IMR-90 (cell line): ENCODE data around the gene PRM2. TPM values are rescaled to one million over a fixed set of nuclear protein-coding genes. Genes with fewer than 3 reads are reported as not detected.

Source experiments
- ATAC-seq: fragments of 200-7000 bp; cut with Tn5 transposase; 2 replicates; pipeline ENCODE4 v1.9.1; 2020; ENCODE audit warnings: low read depth, mild to moderate bottlenecking, moderate library complexity
- BruUV-seq: library from RNA; stranded (reverse); fragments of 400-500 nt; replicated peaks from 2 replicates; lab custom pipeline; 2021; lab: Mats Ljungman, UMichigan
- CTCF ChIA-PET: fragments of 300-600 bp; formaldehyde crosslinking; extraction: SDS; loops from one replicate; lab custom pipeline; 2021; ENCODE audit warnings: antibody characterized with exemption; lab: Yijun Ruan, JAX
- POLR2A ChIA-PET: fragments of 300-600 bp; sonication (Branson Sonifier 250); formaldehyde crosslinking; loops from one replicate; lab custom pipeline; 2022; ENCODE audit warnings: antibody characterized with exemption; ENCODE audit not compliant: unreplicated experiment; lab: Charles Lee
- DNase-seq: peaks from one replicate; pipeline ENCODE4 v3.0.0; 2013
- H2AFZ ChIP-seq: replicated peaks from 2 replicates; pipeline ENCODE3; 2013; ENCODE audit warnings: low read length, mild to moderate bottlenecking; ENCODE audit not compliant: poor library complexity
- H2AK5ac ChIP-seq: 2 replicates; pipeline ENCODE4 v1.6.1; 2013; ENCODE audit warnings: low read depth, low read length, inconsistent platforms
- H2AK9ac ChIP-seq: replicated peaks from 2 replicates; pipeline ENCODE3; 2013; ENCODE audit warnings: mild to moderate bottlenecking, low read depth, low read length, moderate library complexity; ENCODE audit not compliant: poor library complexity
- H2BK120ac ChIP-seq: 2 replicates; pipeline ENCODE4 v1.6.1; 2013; ENCODE audit warnings: low read depth, low read length, inconsistent platforms
- H2BK15ac ChIP-seq: 3 replicates; pipeline ENCODE4 v1.6.1; 2013; ENCODE audit warnings: low read depth, low read length, inconsistent platforms
- H2BK20ac ChIP-seq: 2 replicates; pipeline ENCODE4 v1.6.1; 2013; ENCODE audit warnings: low read depth, mild to moderate bottlenecking, inconsistent platforms, low read length, moderate library complexity
- H2BK5ac ChIP-seq: 2 replicates; pipeline ENCODE4 v1.6.1; 2013; ENCODE audit warnings: mild to moderate bottlenecking, low read depth, low read length, inconsistent platforms; ENCODE audit not compliant: poor library complexity, severe bottlenecking
- H3K14ac ChIP-seq: replicated peaks from 2 replicates; pipeline ENCODE4 v1.6.1; 2013; ENCODE audit warnings: low read depth, low read length, inconsistent platforms
- H3K18ac ChIP-seq: 2 replicates; pipeline ENCODE4 v1.6.1; 2013; ENCODE audit warnings: low read depth, low read length, control low read depth
- H3K23ac ChIP-seq: 2 replicates; pipeline ENCODE4 v1.6.1; 2013; ENCODE audit warnings: low read depth, low read length, inconsistent platforms
- H3K27ac ChIP-seq: 2 replicates; pipeline ENCODE4 v1.5.1; 2013; ENCODE audit warnings: mild to moderate bottlenecking, control low read depth, low read length; ENCODE audit not compliant: insufficient read depth
- H3K27me3 ChIP-seq: 2 replicates; pipeline ENCODE4 v1.6.1; 2013; ENCODE audit warnings: low read length; ENCODE audit not compliant: control insufficient read depth, insufficient read depth
- H3K36me3 ChIP-seq: 2 replicates; pipeline ENCODE4 v1.6.1; 2013; ENCODE audit warnings: low read length, mixed read lengths; ENCODE audit not compliant: control insufficient read depth, insufficient read depth
- H3K4ac ChIP-seq: 2 replicates; pipeline ENCODE4 v1.6.1; 2013; ENCODE audit warnings: low read depth, low read length, inconsistent platforms
- H3K4me1 ChIP-seq: 2 replicates; pipeline ENCODE4 v1.6.1; 2013; ENCODE audit warnings: low read length, mixed read lengths; ENCODE audit not compliant: control insufficient read depth, insufficient read depth
- H3K4me2 ChIP-seq: 2 replicates; pipeline ENCODE4 v1.6.1; 2013; ENCODE audit warnings: low read depth, mild to moderate bottlenecking, control low read depth, low read length, moderate library complexity
- H3K4me3 ChIP-seq: 2 replicates; pipeline ENCODE4 v1.5.1; 2013; ENCODE audit warnings: low read depth, mild to moderate bottlenecking, control low read depth, low read length, moderate library complexity; ENCODE audit not compliant: insufficient read depth
- H3K56ac ChIP-seq: 2 replicates; pipeline ENCODE4 v1.6.1; 2013; ENCODE audit warnings: low read length, inconsistent platforms; ENCODE audit not compliant: insufficient read depth; ENCODE audit errors: extremely low read depth
- H3K79me1 ChIP-seq, 2 experiments: 2 replicates each; pipeline ENCODE4 v1.6.1; 2013; ENCODE audit warnings: low read length in 2 of 2, inconsistent platforms in 1 of 2, low read depth in 1 of 2
- H3K9ac ChIP-seq: 2 replicates; pipeline ENCODE4 v1.6.1; 2013; ENCODE audit warnings: low read depth, low read length, control low read depth
- H3K9me1 ChIP-seq: 2 replicates; pipeline ENCODE4 v1.6.1; 2013; ENCODE audit warnings: low read length, inconsistent platforms; ENCODE audit not compliant: insufficient read depth
- H3K9me3 ChIP-seq: 2 replicates; pipeline ENCODE4 v1.6.1; 2013; ENCODE audit warnings: low read length; ENCODE audit not compliant: control insufficient read depth, insufficient read depth
- H4K20me1 ChIP-seq: 2 replicates; pipeline ENCODE4 v1.6.1; 2013; ENCODE audit warnings: low read length, inconsistent platforms; ENCODE audit not compliant: insufficient read depth
- H4K5ac ChIP-seq: 2 replicates; pipeline ENCODE4 v1.6.1; 2013; ENCODE audit warnings: mild to moderate bottlenecking, low read depth, low read length, control low read depth
- H4K8ac ChIP-seq, 2 experiments: 2 replicates each; pipeline ENCODE4 v1.6.1; 2013; ENCODE audit warnings: low read depth in 2 of 2, low read length in 2 of 2, control low read depth in 1 of 2, inconsistent platforms in 1 of 2
- H4K91ac ChIP-seq: 2 replicates; pipeline ENCODE4 v1.6.1; 2013; ENCODE audit warnings: low read depth, low read length, inconsistent platforms; ENCODE audit not compliant: insufficient read depth
- BHLHE40 ChIP-seq: fragments of 150-350 bp; IDR thresholded peaks from 2 replicates; pipeline ENCODE4 v1.6.1; 2016; ENCODE audit warnings: mild to moderate bottlenecking, low read depth, low read length
- CEBPB ChIP-seq: IDR thresholded peaks from 2 replicates; pipeline ENCODE4 v1.6.1; 2012; ENCODE audit warnings: low read depth, low read length, improper control_type of control experiment
- MAFK ChIP-seq: IDR thresholded peaks from 2 replicates; pipeline ENCODE4 v1.6.1; 2012; ENCODE audit warnings: low read depth, low read length, improper control_type of control experiment
- NFE2L2 ChIP-seq: fragments of 150-350 bp; IDR thresholded peaks from 2 replicates; pipeline ENCODE4 v1.6.1; 2016; ENCODE audit warnings: low read depth, mild to moderate bottlenecking, low read length
- RCOR1 ChIP-seq: IDR thresholded peaks from 2 replicates; pipeline ENCODE4 v1.6.1; 2012; ENCODE audit warnings: mild to moderate bottlenecking, low read length, improper control_type of control experiment; ENCODE audit not compliant: insufficient replicate concordance
- RFX5 ChIP-seq: IDR thresholded peaks from 2 replicates; pipeline ENCODE4 v1.8.0; 2012; ENCODE audit warnings: low read depth, mild to moderate bottlenecking, low read length, moderate library complexity
- WGBS, 2 experiments: methylation state at CpG; one replicate each; pipeline versions ENCODE4 v1.1.5 to v1.1.7; 2013; ENCODE audit warnings: missing lambda C conversion rate in 2 of 2; ENCODE audit not compliant: insufficient read length in 1 of 2; ENCODE audit errors: extremely low coverage in 2 of 2; 5-methylcytosine and 5-hydroxymethylcytosine counted together
- dilution Hi-C: fragments of 300-500 bp; cut with HindIII; formaldehyde crosslinking; loops from one replicate; pipeline ENCODE4 v1.14.3; 2018; ENCODE audit warnings: low sequenced_read_pairs; ENCODE audit not compliant: unreplicated experiment
- in situ Hi-C: fragments of 300-500 bp; cut with MboI; formaldehyde crosslinking; loops from 3 replicates; pipeline ENCODE4 v1.14.3; 2019; ENCODE audit warnings: low sequenced_read_pairs, inconsistent platforms, mixed read lengths
- intact Hi-C: fragments of 100-400 bp; cut with micrococcal nuclease; formaldehyde crosslinking; loops from 2 replicates; pipeline ENCODE4 v1.10.0; 2022
- polyA plus RNA-seq, 3 experiments: library from polyadenylated mRNA; depleted of rRNA; stranded (reverse); fragments of >200 nt; gene quantifications; 2 replicates each; pipeline ENCODE4 v1.2.3, GENCODE V29; 2012; ENCODE audit warnings: low replicate concordance in 1 of 3
- total RNA-seq: library from RNA; depleted of rRNA; stranded (reverse); fragments of >200 nt; gene quantifications from 2 replicates; pipeline ENCODE4 v1.2.3, GENCODE V29; 2012

PRM2 gene
- total and polyA plus RNA-seq, 2 of the 4 experiments (the other 2 are of a cell fraction): not detected

DNA sequence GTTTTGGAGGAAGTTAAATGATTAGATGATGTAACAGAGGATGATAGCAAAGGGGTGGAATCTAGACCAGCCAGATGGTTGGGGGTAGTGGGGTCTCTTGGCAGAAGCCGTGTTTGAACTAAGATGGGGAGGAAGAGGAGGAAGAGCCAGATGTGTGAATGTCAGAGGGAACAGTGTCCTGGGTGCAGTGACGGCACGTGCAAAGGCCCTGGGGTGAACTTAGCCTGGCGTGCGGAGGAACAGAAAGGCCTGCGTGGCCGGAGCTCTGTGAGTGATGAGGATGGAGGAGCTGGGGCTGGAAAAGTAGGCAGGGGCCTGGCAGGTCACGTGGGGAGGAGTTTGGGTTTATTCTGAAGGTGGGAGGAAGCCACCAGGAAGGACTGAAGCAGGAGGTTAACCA, 42.5 kb upstream of the PRM2 start:
- Histone ChIP-seq H3K4ac (peak overlapping the region; percentile 40; the same call in 1 of the 2 replicates), H3K9me3 (no peaks in the 10 kb centered on the region), H2AFZ (no peak overlapping the region), H3K79me1 (no peaks in the 10 kb centered on the region), H4K20me1 (no peaks in the 10 kb centered on the region), H3K18ac (no peak overlapping the region), H3K27ac (no peak overlapping the region), H3K14ac (no peak overlapping the region), H4K8ac (no peak overlapping the region), H3K23ac (no peak overlapping the region), H3K4me3 (no peak overlapping the region), H3K9ac (no peak overlapping the region), H3K4me2 (no peak overlapping the region), H3K27me3 (no peaks in the 10 kb centered on the region), H2BK5ac (no peak overlapping the region), H2AK9ac (no peak overlapping the region), H3K36me3 (no peaks in the 10 kb centered on the region), H2BK20ac (no peak overlapping the region; the same call in 1 of the 2 replicates), H3K56ac (no peak overlapping the region), H2AK5ac (peak overlapping the region; percentile 59; the same call in 1 of the 2 replicates), H4K91ac (0 out of 2 replicates have a peak overlapping the region, but pooled peaks have one; percentile 12), H3K4me1 (peaks cover 7% of the 10 kb centered on the region), H2BK120ac (peak overlapping the region; percentile 38; the same call in 1 of the 2 replicates), H2BK15ac (peak overlapping the region; percentile 80; the same call in 1 of the 3 replicates), H4K5ac (no peak overlapping the region), H3K9me1 (peaks cover 5% of the 10 kb centered on the region; the same call in 1 of the 2 replicates)
- in situ Hi-C loops: no loop called here
- dilution Hi-C loops: no loop called here
- ChIA-PET POLR2A (interaction anchor here (0.6 kb wide), 1 partner anchor 63 kb away, joined by 3 read pairs; no protein-coding TSS in a partner anchor), CTCF (no interaction called here)
- no TSS peak for BruUV-seq
- no peak for ATAC-seq
- WGBS, 2 experiments: 85% methylated on average over 4 of the region's 8 CpGs; no CpG with 5 or more reads in 1 of the 2 experiments
- intact Hi-C loops: no loop called here
- no peak for DNase-seq
- TF ChIP-seq CEBPB (no peak), MAFK (no peak), BHLHE40 (no peak), NFE2L2 (no peak), RFX5 (no peak), RCOR1 (no peak)
